ENCODE measurements around the gene ST14.
"Not testable (repeated sequence)": the region's sequence is repeated elsewhere in the genome, so short reads cannot be mapped to it uniquely, and the experiment has no call there.

ST14 gene

GRCh38 chr11:130234315-130234714, 74.7 kb downstream of the ST14 start:
- DNase-seq (ENCODE audit: low spot score) = no peak

- DNase-seq (ENCODE audit: low spot score) = no peak
Measured at GRCh38 chr11:130237282-130238006, 77.9 kb downstream of the ST14 start.

- no peak for DNase-seq (ENCODE audit: low spot score)
Measured at GRCh38 chr11:130241713-130242112, 82.1 kb downstream of the ST14 start.

GRCh38 chr11:130243816-130244215, 84.2 kb downstream of the ST14 start:
- no peak for DNase-seq (ENCODE audit: low spot score)

GRCh38 chr11:130244848-130245247, 85.3 kb downstream of the ST14 start:
- DNase-seq (ENCODE audit: low spot score) = no peak

GRCh38 chr11:130245375-130245774, 85.8 kb downstream of the ST14 start:
- not testable (repeated sequence) for DNase-seq (ENCODE audit: low spot score)

- no peak for DNase-seq (ENCODE audit: low spot score)
Measured at GRCh38 chr11:130246270-130246669, 86.7 kb downstream of the ST14 start.

GRCh38 chr11:130246738-130247137, 87.2 kb downstream of the ST14 start:
- DNase-seq (ENCODE audit: low spot score) = no peak

GRCh38 chr11:130247319-130247718, 87.7 kb downstream of the ST14 start:
- DNase-seq (ENCODE audit: low spot score) = no peak

- DNase-seq (ENCODE audit: low spot score) = no peak
Measured at GRCh38 chr11:130249371-130249770, 89.8 kb downstream of the ST14 start.

- DNase-seq (ENCODE audit: low spot score) = not testable (repeated sequence)
Measured at GRCh38 chr11:130249929-130250328, 90.3 kb downstream of the ST14 start.

GRCh38 chr11:130251763-130252162, 92.2 kb downstream of the ST14 start:
- not testable (repeated sequence) for DNase-seq (ENCODE audit: low spot score)
